ENCODE data around the gene ACVR1. TPM values are rescaled to one million over a fixed set of nuclear protein-coding genes. Genes with fewer than 3 reads are reported as not detected.

ACVR1 gene
- total RNA-seq, 2 donors from 2014 or later, result 34.5 to 36.8 TPM

- Histone ChIP-seq H3K4me3 (no peak overlapping the region), H3K4me1 (peaks cover 0 to 21% of the 10 kb centered on the region in 2 donors), H3K27me3 (no peaks in the 10 kb centered on the region), H3K27ac (no peak overlapping the region), H3K36me3 (peaks cover 30% of the 10 kb centered on the region), H3K9me3 (peaks cover 0 to 14% of the 10 kb centered on the region in 2 donors)
- DNase-seq (ENCODE audit: low spot score), result no peak
- TF ChIP-seq, protein P1, sequence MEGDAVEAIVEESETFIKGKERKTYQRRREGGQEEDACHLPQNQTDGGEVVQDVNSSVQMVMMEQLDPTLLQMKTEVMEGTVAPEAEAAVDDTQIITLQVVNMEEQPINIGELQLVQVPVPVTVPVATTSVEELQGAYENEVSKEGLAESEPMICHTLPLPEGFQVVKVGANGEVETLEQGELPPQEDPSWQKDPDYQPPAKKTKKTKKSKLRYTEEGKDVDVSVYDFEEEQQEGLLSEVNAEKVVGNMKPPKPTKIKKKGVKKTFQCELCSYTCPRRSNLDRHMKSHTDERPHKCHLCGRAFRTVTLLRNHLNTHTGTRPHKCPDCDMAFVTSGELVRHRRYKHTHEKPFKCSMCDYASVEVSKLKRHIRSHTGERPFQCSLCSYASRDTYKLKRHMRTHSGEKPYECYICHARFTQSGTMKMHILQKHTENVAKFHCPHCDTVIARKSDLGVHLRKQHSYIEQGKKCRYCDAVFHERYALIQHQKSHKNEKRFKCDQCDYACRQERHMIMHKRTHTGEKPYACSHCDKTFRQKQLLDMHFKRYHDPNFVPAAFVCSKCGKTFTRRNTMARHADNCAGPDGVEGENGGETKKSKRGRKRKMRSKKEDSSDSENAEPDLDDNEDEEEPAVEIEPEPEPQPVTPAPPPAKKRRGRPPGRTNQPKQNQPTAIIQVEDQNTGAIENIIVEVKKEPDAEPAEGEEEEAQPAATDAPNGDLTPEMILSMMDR (IDR thresholded peaks at IDR 0.05), result no peak
Observed at GRCh38 chr2:157751462-157752058, 124.6 kb downstream of the ACVR1 start.

GRCh38 chr2:157749684-157750083 is 126.4 kb downstream of the ACVR1 start:
- Histone ChIP-seq H3K27me3 (no peaks in the 10 kb centered on the region), H3K9me3 (no peaks in the 10 kb centered on the region), H3K4me3 (no peak overlapping the region), H3K4me1 (peaks cover 0 to 21% of the 10 kb centered on the region in 2 donors), H3K27ac (no peak overlapping the region), H3K36me3 (peaks cover 16% of the 10 kb centered on the region)
- TF ChIP-seq, protein P1 (IDR thresholded peaks at IDR 0.05), result no peak
- DNase-seq (ENCODE audit: low spot score), result no peak

DNA sequence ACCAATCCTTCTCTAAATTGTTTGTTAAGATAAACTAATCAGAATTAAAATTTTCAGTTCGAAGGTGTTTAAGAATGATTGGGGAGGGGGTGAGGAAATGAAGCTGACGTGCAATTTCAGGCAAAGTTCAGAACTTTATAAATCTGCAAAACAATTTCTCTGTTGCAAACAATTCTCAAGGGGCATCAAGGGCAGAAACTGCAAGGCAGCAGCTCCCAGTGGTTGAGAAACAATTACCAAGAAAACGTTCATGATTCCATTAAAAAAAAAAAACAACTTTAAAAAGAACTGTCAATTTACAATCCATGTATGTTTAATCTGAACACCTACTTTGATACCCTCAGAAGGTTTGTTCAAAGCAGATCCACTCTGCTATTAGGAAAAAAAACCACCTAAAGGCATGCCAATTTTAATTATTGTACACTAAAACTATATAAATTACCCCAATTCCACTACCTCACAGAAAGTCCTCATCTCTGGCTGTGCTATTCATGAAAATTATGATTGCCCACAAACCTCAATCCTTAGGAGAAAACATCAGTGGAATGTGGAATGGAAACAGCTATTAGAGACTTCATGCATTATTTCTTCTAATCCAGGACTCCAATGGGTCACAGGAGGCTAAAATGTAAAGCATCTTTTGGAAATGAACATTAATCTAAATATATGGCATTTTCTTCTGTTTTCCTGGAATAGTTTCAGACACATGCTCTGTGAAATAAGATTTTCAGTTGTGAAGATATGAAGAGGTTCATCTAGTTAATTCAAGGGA is 127.6 kb downstream of the ACVR1 start:
- DNase-seq (ENCODE audit: low spot score), result no peak
- H3K4me3 ChIP-seq, result no peak overlapping the region
- no peaks in the 10 kb centered on the region for H3K27me3 ChIP-seq
- H3K9me3 ChIP-seq, result no peaks in the 10 kb centered on the region
- no peak overlapping the region for H3K27ac ChIP-seq
- peaks cover 13% of the 10 kb centered on the region for H3K36me3 ChIP-seq
- TF ChIP-seq, protein P1 (IDR thresholded peaks at IDR 0.05), result no peak
- peaks cover 0 to 21% of the 10 kb centered on the region in 2 donors for H3K4me1 ChIP-seq

- DNase-seq (ENCODE audit: low spot score), result peak; percentile 64
Observed at GRCh38 chr2:157747695-157748370, 128.3 kb downstream of the ACVR1 start.

GRCh38 chr2:157747280-157747679 is 128.8 kb downstream of the ACVR1 start:
- no peak overlapping the region for H3K27ac ChIP-seq
- no peak for DNase-seq (ENCODE audit: low spot score)
- H3K4me3 ChIP-seq, result no peak overlapping the region
- no peaks in the 10 kb centered on the region for H3K27me3 ChIP-seq
- H3K4me1 ChIP-seq, result peaks cover 0 to 21% of the 10 kb centered on the region in 2 donors
- TF ChIP-seq, protein P1 (IDR thresholded peaks at IDR 0.05), result no peak
- no peaks in the 10 kb centered on the region for H3K9me3 ChIP-seq
- peaks cover under 1% of the 10 kb centered on the region for H3K36me3 ChIP-seq

More at GRCh38 chr2:157747695-157748370, 128.3 kb downstream of the ACVR1 start:
- no peak overlapping the region for H3K27ac ChIP-seq
- no peak overlapping the region for H3K4me3 ChIP-seq
- H3K36me3 ChIP-seq, result peaks cover 6% of the 10 kb centered on the region
- peaks cover 0 to 21% of the 10 kb centered on the region in 2 donors for H3K4me1 ChIP-seq
- no peaks in the 10 kb centered on the region for H3K9me3 ChIP-seq
- TF ChIP-seq, protein P1 (IDR thresholded peaks at IDR 0.05), result no peak
- no peaks in the 10 kb centered on the region for H3K27me3 ChIP-seq
